GM18526 (cell line): ENCODE measurements around the gene MRGPRD.

Experiments
- POLR2A ChIP-seq: IDR thresholded peaks from 3 replicates; pipeline ENCODE4 v1.6.1; 2011; ENCODE audit not compliant: insufficient read length; ENCODE audit errors: extremely low read depth

MRGPRD gene

DNA sequence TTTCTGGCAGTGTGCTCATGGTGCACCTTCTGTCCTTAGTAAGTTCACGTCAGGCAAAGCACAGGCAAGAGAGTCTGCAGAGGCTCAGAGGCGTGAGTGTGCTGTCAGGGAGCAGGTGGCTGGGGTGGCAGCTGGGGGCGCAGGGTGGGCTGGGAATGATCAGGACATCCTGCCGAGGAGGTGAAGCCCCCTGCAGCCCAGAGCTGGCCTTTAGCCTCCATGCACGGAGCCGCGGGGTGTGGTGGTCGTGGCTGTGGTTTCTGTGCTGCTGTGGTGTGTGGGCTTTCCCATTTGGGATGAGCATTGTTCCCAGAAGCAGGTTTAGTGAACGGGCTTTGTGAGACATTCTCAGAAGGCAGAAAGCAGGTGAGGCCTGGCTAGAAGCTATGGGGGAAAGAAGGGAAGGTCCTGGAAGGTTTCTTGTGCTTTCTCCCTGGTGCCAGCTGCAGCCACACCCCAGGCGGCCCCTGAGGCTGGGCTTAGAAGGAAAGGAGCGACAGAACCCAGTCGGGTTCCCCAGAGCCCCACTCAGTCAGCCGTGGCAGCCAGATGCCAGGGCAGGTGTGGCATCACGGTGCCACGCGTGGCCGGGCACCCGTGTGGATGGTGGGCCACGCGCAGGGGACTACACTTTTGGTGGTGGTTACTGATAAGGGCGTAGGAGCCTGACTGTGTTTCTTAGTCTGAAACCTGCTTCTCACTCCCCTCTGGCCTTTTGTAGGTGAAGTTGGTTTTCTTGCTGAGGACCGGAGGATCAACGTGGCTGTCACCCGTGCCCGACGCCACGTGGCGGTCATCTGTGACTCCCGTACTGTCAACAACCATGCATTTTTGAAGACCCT, 45.0 kb downstream of the MRGPRD start:
- no peak for TF ChIP-seq POLR2A

DNA sequence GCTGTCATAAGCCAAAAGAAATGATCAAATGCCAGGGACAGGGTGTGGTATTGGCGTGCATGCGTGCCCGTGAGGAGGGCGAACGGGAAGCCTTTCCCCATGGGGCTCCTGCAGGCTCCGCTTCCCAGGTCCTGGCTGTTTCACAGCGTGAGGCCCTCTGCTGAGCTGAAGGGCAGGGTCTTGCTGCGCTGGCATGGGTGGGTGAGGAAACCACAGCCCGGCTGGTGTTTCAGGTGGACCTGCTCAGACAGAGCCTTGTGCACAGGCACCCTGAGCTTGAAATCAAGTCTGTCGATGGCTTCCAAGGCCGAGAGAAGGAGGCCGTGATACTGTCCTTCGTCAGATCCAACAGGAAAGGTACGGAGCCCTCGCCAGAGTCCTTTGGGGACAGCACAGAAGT, 45.7 kb downstream of the MRGPRD start:
- TF ChIP-seq POLR2A = no peak

GRCh38 chr11:68934666-68935065, 46.1 kb downstream of the MRGPRD start:
- no peak for TF ChIP-seq POLR2A

GRCh38 chr11:68934321-68934645, 46.5 kb downstream of the MRGPRD start:
- no peak for TF ChIP-seq POLR2A

GRCh38 chr11:68933605-68934320, 47.0 kb downstream of the MRGPRD start:
- no peak for TF ChIP-seq POLR2A

GRCh38 chr11:68932933-68933577, 47.7 kb downstream of the MRGPRD start:
- TF ChIP-seq POLR2A = no peak

GRCh38 chr11:68932358-68932757, 48.4 kb downstream of the MRGPRD start:
- no peak for TF ChIP-seq POLR2A

DNA sequence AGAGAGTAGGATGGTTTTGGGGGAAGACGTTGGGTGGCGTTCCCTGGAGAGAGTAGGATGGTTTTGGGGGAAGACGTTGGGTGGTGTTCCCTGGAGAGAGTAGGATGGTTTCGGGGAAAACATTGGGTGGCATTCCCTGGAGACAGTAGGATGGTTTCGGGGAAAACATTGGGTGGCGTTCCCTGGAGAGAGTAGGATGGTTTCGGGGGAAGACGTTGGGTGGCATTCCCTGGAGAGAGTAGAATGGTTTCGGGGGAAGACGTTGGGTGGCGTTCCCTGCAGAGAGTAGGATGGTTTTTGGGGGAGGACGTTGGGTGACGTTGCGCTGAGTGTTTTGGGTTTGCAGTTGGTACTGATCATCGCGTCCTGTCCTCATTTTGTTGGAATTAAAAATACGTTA, 48.9 kb downstream of the MRGPRD start:
- no peak for TF ChIP-seq POLR2A

DNA sequence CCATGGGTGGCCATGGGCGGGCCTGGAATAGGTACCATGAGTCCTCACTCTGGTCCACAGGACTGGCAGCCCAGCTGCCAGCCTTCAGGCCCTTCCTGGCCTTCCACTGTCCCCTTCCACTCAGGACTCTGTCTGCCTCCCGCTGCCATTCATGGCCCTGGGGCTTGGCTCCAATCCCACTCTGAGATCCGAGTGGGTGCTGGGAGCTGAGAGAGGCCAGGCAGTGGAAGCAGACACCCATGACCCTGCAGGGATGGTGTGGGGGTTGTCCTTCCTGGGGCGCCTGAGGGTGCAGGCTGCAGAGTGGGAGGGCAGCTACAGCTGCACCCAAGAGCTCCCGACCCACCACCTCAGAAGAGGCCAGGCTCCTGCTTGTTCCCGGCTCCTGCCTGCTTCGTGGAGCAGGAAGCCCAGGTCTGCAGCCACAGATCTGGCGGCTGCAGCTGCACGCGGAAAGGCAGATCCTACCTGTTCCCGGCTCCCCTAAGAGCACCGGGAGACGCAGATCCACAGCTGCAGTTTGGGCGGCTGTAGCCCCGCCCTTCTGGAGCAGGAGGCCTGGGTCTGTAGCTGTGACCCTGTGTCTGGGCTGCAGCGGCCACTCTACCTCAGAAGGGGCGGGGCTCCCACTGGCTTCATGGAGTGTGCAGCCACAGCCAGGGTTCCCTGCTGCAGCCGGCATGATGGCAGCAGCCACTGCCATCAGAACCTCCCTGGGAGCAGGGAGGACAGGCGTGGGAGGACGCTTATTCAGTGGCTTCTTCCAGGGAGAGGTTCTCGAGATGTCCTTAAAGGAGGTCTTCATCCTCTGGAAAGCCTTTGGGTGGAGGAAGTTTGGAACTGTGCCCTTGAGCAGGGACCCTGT, 49.6 kb downstream of the MRGPRD start:
- no peak for TF ChIP-seq POLR2A
